ENCODE results near the gene SPEN.

SPEN gene

DNA sequence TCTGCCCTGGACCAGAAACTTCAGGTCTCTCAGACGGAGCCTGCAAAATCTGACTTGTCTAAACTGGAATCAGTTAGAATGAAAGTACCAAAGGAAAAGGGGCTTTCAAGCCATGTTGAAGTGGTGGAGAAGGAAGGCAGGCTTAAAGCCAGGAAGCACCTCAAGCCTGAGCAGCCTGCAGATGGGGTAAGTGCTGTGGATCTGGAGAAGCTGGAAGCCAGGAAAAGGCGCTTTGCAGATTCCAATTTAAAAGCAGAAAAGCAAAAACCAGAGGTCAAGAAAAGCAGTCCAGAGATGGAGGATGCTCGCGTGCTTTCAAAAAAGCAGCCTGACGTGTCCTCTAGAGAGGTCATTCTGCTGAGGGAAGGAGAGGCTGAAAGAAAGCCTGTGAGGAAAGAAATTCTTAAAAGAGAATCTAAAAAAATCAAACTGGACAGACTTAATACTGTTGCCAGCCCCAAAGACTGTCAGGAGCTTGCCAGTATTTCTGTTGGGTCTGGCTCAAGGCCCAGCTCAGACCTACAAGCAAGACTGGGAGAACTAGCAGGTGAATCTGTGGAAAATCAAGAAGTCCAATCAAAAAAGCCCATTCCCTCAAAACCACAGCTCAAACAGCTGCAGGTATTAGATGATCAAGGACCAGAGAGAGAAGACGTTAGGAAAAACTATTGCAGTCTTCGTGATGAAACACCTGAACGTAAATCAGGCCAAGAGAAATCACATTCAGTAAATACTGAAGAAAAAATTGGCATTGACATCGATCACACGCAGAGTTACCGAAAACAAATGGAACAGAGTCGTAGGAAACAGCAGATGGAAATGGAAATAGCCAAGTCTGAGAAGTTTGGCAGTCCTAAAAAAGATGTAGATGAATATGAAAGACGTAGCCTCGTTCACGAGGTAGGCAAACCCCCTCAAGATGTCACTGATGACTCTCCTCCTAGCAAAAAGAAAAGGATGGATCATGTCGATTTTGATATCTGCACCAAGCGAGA is 81.8 kb downstream of the SPEN start:
- no peaks in the 10 kb centered on the region for H3K4me1 Mint-ChIP-seq
- H3K27ac Mint-ChIP-seq: no peak overlapping the region
- no peaks in the 10 kb centered on the region for H3K27me3 Mint-ChIP-seq (ENCODE audit: low read depth)
- TF ChIP-seq, protein P1, sequence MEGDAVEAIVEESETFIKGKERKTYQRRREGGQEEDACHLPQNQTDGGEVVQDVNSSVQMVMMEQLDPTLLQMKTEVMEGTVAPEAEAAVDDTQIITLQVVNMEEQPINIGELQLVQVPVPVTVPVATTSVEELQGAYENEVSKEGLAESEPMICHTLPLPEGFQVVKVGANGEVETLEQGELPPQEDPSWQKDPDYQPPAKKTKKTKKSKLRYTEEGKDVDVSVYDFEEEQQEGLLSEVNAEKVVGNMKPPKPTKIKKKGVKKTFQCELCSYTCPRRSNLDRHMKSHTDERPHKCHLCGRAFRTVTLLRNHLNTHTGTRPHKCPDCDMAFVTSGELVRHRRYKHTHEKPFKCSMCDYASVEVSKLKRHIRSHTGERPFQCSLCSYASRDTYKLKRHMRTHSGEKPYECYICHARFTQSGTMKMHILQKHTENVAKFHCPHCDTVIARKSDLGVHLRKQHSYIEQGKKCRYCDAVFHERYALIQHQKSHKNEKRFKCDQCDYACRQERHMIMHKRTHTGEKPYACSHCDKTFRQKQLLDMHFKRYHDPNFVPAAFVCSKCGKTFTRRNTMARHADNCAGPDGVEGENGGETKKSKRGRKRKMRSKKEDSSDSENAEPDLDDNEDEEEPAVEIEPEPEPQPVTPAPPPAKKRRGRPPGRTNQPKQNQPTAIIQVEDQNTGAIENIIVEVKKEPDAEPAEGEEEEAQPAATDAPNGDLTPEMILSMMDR (IDR thresholded peaks at IDR 0.05; ENCODE audit: unreplicated experiment in 3 of 3): no peak
- H3K36me3 Mint-ChIP-seq (ENCODE audit: low read depth): peaks cover 84% of the 10 kb centered on the region
- no peak overlapping the region for H3K4me3 Mint-ChIP-seq
- H3K9me3 Mint-ChIP-seq: no peaks in the 10 kb centered on the region

DNA sequence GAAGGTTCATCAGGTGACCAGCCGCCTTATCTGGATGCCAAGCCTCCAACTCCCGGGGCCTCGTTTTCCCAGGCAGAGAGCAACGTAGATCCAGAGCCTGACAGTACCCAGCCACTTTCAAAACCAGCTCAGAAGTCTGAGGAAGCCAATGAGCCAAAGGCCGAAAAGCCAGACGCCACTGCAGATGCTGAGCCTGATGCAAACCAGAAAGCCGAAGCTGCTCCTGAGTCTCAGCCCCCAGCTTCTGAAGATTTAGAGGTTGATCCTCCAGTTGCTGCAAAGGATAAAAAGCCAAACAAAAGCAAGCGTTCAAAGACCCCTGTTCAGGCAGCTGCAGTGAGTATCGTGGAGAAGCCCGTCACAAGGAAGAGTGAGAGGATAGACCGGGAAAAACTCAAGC is 83.9 kb downstream of the SPEN start:
- H3K27ac Mint-ChIP-seq: no peak overlapping the region
- TF ChIP-seq, protein P1 (IDR thresholded peaks at IDR 0.05; ENCODE audit: unreplicated experiment in 3 of 3): no peak
- H3K9me3 Mint-ChIP-seq: no peaks in the 10 kb centered on the region
- H3K4me1 Mint-ChIP-seq: no peaks in the 10 kb centered on the region
- H3K4me3 Mint-ChIP-seq: no peak overlapping the region
- H3K27me3 Mint-ChIP-seq (ENCODE audit: low read depth): no peaks in the 10 kb centered on the region
- H3K36me3 Mint-ChIP-seq (ENCODE audit: low read depth): peaks cover 87% of the 10 kb centered on the region

DNA sequence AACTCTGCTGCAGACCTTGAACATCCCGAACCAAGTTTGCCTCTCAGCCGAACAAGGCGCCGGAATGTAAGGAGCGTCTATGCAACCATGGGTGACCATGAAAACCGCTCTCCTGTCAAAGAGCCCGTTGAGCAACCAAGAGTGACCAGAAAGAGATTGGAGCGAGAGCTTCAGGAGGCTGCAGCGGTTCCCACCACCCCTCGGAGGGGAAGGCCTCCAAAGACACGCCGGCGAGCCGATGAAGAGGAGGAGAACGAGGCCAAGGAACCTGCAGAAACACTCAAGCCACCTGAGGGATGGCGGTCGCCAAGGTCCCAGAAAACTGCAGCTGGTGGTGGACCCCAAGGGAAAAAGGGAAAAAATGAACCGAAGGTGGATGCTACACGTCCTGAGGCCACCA is 84.4 kb downstream of the SPEN start:
- H3K27ac Mint-ChIP-seq: no peak overlapping the region
- no peaks in the 10 kb centered on the region for H3K4me1 Mint-ChIP-seq
- TF ChIP-seq, protein P1 (IDR thresholded peaks at IDR 0.05; ENCODE audit: unreplicated experiment in 3 of 3): no peak
- H3K9me3 Mint-ChIP-seq: no peaks in the 10 kb centered on the region
- no peak overlapping the region for H3K4me3 Mint-ChIP-seq
- H3K27me3 Mint-ChIP-seq (ENCODE audit: low read depth): no peaks in the 10 kb centered on the region
- H3K36me3 Mint-ChIP-seq (ENCODE audit: low read depth): peaks cover 87% of the 10 kb centered on the region

DNA sequence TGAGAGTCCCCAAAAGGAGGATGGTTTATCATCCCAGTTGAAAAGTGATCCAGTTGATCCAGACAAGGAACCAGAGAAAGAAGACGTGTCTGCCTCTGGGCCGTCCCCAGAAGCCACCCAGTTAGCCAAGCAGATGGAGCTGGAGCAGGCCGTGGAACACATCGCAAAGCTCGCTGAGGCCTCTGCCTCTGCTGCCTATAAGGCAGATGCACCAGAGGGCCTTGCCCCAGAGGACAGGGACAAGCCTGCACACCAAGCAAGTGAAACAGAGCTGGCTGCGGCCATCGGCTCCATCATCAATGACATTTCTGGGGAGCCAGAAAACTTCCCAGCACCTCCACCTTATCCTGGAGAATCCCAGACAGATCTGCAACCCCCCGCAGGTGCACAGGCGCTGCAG is 85.1 kb downstream of the SPEN start:
- H3K4me1 Mint-ChIP-seq: no peaks in the 10 kb centered on the region
- H3K4me3 Mint-ChIP-seq: no peak overlapping the region
- H3K27ac Mint-ChIP-seq: no peak overlapping the region
- TF ChIP-seq, protein P1 (IDR thresholded peaks at IDR 0.05; ENCODE audit: unreplicated experiment in 3 of 3): no peak
- no peaks in the 10 kb centered on the region for H3K9me3 Mint-ChIP-seq
- peaks cover 86% of the 10 kb centered on the region for H3K36me3 Mint-ChIP-seq (ENCODE audit: low read depth)
- H3K27me3 Mint-ChIP-seq (ENCODE audit: low read depth): no peaks in the 10 kb centered on the region

DNA sequence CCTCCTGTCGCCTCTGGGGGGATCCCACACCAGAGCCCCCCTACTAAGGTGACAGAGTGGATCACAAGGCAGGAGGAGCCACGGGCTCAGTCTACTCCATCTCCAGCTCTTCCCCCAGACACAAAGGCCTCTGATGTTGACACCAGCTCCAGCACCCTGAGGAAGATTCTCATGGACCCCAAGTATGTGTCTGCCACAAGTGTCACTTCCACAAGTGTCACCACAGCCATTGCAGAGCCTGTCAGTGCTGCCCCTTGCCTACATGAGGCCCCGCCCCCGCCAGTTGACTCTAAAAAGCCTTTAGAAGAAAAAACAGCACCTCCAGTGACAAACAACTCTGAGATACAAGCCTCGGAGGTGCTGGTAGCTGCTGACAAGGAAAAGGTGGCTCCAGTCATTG is 86.2 kb downstream of the SPEN start:
- TF ChIP-seq, protein P1 (IDR thresholded peaks at IDR 0.05; ENCODE audit: unreplicated experiment in 3 of 3): no peak
- Mint-ChIP-seq H3K27ac (no peak overlapping the region), H3K27me3 (ENCODE audit: low read depth) (no peaks in the 10 kb centered on the region), H3K4me3 (no peak overlapping the region), H3K9me3 (no peaks in the 10 kb centered on the region), H3K4me1 (no peaks in the 10 kb centered on the region), H3K36me3 (ENCODE audit: low read depth) (peaks cover 79% of the 10 kb centered on the region)
